HG03439 (cell line): ENCODE data around the gene SPX.

Experiments
- ATAC-seq: cut with Tn5 transposase; IDR thresholded peaks from one replicate; pipeline ENCODE4 v1.9.1; 2021; ENCODE audit warnings: mild to moderate bottlenecking, moderate library complexity; ENCODE audit not compliant: unreplicated experiment

The SPX gene

DNA sequence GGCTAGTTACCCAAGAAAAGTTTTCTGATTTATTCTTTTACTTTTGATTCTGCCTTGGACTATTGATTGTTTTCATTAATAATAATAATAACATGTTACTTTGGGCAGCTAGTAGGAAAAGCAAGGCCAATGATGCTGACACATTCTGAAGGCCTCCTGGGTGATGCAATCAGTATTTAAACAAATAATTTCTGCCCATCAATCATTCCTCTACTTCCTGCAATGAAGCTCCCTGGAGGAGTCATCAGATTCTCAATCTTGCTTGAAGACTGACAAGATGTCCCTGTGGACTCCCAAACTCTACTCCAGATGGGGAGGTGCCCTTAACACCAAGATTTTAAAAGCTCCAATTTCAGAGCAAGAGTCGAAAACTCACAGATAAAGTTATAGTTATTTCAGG is at the start of gene SPX:
TSS of gene SPX (plus strand) at position 244 of the 400 bp plus-strand sequence. CDS start 177 bp downstream, outside the sequence.
- no peak for ATAC-seq

- no peak for ATAC-seq
These were observed 49.1 kb upstream of the SPX start for GRCh38 chr12:21476949-21477348.

- ATAC-seq = no peak
These were observed 47.2 kb upstream of the SPX start for GRCh38 chr12:21478756-21479455.

DNA sequence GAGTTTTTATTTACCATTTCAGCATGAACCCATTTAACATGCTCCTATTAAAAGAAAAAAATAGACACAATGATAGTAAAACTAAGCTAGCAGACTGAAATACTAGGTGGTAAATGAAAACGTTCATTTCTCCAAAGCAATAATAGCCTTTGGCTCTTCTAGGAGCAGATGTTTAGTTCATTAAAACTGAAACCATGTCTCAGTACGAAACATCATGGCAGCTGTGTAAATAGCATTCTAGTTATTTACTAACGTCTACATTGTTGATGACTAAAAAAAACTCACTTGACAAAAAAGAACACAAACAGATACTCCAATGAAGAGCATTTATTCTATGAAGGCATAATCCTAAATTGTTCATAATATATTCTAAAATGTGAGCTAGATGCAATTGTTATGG is 42.6 kb upstream of the SPX start:
- ATAC-seq = peak; percentile 63

DNA sequence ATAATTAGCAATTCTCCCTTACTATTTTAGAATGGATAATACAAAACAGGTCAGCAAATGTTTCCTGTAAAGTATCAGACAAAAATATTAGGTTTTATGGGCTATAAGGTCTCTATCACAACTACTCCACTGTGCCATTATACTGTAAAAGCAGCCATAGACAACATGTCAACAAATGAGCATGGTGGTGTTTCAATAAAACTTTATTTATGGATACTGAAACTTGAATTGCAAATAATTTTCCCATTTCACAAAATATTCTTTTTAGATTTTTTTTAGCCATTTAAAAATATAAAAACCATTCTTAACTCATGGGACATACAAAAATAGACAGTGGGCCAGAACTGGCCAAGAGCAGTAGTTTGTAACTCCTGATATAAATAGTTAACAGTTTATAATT is 40.1 kb upstream of the SPX start:
- no peak for ATAC-seq

DNA sequence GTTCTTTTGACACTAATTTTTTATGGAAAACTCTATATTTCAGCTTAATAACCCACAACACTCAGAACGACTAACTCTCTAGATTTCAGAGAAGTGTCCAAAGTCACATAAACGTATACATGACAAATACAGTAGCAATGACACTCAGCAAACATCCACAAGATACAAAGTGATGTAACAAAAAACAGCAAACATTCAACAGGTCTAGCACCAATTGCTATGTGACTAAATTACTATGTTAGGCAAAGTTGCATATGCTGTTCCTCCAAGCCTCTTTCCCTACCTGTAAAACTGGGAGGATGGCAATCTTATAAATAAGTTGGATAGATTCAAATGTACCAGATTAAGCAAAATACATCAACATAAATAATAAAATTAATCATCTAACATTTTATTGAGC is 26.3 kb upstream of the SPX start:
- no peak for ATAC-seq

DNA sequence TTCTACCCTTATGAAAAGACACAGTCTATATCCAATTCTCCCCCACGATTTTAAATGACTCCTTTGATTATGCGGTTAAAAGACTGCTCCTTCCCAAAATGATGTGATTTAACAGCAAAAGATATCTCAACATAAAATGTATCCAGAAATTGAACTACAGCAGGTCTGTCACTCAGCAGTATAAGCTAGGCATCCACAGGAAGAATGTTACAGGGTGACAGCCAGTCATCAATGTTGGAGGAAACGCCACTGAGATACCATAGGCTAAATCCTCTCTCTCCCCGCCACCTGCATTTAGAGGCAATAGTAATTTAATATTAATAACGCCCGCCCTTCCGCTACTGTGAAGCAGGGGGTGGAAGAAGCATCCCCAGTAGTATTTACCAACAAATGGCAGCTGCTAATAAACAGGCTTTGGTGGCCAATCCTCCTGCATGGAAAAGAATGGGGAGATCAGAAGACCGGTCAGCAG is 25.3 kb upstream of the SPX start:
- ATAC-seq = no peak

DNA sequence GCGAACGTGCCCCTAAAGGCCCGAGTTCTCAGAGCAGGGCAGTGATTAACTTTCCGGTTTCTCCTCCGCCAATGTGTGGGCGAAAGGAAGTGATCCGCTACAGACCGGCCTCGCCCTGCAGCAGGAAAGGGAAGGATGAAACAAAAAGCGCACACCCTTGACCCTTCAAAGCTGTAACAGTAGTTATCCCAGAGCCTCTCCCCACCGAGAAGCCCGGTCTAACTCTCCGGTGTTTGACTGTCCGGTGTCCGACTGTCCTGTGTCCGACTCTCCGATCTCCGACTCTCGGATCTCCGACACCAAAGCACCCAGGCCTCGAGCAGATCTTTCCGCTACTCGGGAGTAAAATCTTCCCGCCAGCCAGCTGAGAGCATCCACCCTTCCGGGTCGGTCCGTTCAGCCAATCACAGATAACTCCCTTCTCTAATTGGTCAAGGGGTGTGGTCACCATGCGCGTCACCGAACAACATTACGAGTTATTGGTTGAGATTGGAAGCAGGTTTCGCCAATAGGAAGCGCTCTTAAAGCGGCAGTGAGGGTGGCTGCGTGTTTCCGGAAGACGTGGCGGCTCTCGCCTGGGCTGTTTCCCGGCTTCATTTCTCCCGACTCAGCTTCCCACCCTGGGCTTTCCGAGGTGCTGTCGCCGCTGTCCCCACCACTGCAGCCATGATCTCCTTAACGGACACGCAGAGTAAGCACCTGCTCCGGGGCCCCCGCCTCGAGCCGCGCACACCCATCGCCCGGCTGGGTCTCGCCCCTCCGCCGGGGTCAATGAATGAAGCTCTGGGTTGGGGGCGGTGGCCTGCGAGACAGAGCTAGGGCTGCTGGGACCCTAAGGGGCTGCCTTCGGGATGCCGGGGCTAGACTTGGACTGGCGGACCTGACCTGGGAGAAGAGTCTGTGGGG is 24.6 kb upstream of the SPX start, which contains the start of the genes GOLT1B and RECQL:
TSS of gene GOLT1B (plus strand) at position 532 of the 906 bp plus-strand sequence. CDS start at position 667, 135 bp downstream.
TSS of gene RECQL (minus strand) at position 378 of the 906 bp plus-strand sequence. CDS start 2,065 bp downstream, outside the sequence.
- ATAC-seq = peak; percentile 99

DNA sequence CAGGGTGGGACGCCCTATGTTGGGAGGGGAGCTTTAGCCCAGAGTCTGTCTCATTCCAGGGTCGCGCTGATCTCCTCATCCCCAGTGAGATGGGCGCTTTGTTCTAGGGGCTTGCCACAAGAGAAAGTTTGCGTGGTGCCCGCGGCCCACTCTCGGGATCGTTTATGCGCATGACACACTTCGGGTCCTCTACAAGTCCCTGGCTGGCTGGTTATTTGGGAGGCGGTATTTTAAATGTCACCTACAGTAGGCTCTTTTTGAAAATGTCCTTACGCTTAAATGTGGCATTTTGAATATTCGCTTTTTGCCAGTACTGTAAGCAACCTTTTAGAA is 24.0 kb upstream of the SPX start:
- no peak for ATAC-seq

DNA sequence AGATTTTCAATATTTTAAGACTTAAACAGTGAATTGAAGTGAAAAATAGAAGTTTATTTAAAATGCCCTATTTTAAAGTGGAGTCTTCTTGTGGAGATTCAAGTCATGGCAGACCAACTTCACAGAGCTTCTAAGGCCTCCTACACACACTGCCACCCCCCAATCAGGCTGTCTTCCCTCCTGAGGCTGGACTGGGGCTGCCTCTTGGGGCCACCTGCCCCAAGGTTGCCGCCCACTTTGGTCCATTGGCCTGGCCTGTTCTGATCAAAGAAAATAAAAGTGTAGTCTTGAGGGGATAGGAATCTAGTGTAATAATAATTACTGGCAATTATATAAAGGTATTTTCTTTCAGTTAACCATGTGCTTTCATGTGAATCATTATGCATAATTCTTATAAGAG is 23.2 kb upstream of the SPX start:
- ATAC-seq = no peak

DNA sequence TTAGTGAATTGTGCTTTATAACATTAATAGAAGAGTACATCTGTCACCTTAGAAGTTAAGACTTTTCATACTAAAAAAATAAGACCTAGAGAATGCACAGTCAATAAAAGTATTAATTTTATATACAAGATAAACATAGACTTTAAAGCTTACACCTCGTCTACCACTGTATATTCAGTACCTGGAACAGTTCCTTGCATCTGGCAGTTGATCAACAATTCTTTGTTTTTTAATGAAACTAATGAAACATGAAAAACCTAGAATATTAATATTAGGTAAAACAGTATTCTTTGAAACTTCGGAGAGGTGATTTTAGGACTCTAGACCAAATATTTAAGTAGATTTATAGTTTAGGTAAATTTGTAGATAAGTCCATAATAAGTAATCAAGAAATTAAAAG is 20.2 kb upstream of the SPX start:
- ATAC-seq = no peak

- ATAC-seq = no peak
These were observed 18.2 kb upstream of the SPX start for GRCh38 chr12:21507849-21508248.

DNA sequence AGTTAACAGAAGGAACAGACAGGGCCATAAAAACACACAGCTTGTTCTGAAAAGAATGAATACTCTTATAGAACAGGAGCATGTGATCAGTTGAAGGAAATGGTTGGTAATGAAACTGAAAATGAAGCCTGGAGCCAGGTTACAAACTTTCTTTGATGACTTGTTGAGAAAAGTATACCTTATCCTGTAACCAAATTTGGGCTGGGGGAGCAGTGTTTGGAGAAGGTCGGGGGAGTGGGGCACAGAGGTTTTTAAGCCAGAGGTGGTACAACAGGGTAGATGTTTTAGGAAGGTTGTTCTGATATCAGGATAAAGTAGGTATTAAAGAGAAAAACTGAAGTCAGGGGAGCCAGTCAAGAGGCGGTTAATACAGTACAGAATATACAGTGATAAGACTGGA is 16.3 kb upstream of the SPX start:
- peak; percentile 69 for ATAC-seq

DNA sequence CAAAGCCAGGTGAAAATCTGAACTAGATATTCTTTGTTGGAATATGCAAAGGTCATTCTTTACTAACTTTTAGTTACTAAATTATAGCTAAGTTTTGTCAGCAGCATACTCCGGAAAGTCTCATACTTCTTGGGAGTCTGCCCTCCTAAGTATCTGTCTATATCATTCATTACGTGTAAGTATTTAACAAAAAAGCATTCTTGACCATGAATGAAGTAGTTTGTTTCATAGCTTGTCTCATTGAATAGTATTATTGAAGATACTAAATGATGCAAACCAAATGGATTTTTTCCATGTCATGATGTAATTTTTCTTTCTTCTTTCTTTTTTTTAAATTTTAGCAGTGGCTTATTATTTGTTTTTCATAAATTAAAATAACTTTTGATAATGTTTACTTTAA is 9.8 kb upstream of the SPX start:
- ATAC-seq = no peak

GRCh38 chr12:21518451-21518850 is 7.6 kb upstream of the SPX start:
- no peak for ATAC-seq

DNA sequence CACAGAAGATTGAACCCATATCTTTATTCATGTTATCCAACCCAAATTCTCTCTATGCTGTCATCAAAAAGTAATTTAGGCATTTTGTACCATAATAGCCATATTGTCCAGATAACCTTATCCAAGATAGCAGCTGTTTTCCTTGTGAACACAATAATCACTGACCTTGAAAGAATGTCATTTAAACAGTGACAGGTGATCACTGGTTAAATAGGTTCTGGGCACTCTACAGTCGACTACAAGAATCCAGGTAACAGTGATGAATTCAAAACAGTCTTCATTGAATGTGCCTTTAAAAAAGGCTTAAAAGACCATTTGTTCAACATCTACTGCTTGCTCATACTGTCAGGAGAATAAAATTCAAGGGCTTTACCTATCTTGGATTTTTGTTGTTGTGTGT is 4.6 kb upstream of the SPX start:
- no peak for ATAC-seq

DNA sequence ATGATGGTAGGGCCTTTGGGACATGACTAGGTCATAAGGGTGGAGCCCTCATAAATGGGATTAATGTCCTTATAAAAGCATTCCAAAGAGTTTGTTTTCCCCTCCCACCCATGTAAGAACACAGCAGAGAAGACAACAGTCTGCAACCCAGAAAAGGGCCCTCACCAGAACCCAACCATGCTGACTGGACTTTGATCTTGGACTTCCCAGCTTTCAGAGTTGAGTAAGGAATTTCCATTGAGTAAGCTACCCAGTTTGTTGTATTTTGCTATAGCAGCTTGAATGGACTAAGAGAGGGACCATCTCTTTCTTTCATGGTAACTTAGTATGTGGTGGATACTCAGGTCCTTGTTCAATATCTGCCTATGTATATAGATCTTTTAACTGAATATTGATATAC is 2.9 kb upstream of the SPX start:
- no peak for ATAC-seq

GRCh38 chr12:21526721-21527345 is 737 bp downstream of the SPX start:
- no peak for ATAC-seq

GRCh38 chr12:21527451-21528180 is 1.5 kb downstream of the SPX start:
- peak; percentile 98 for ATAC-seq

- no peak for ATAC-seq
These were observed 2.9 kb downstream of the SPX start for GRCh38 chr12:21528953-21529352.

DNA sequence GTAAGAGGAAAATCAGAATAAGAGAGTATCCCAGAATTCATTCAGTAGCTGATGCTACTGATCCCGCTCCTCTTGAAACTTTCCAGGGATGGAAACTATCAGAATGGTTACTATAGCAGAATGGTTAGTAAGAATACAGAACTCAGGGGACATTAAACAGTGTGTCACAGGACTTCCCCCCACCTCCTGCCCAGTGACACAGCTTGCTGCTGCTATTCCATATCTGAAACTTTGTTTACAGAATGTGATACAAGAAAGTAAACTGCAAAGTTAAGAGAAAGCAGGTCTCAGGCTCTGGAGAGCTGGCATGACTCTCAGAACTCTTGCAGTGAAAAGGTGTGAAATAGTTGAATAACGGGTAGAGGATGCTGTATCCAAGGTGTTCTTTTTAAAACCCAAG is 3.4 kb downstream of the SPX start:
- ATAC-seq = no peak
